ENCODE results near the gene CA12.

Gene CA12

DNA sequence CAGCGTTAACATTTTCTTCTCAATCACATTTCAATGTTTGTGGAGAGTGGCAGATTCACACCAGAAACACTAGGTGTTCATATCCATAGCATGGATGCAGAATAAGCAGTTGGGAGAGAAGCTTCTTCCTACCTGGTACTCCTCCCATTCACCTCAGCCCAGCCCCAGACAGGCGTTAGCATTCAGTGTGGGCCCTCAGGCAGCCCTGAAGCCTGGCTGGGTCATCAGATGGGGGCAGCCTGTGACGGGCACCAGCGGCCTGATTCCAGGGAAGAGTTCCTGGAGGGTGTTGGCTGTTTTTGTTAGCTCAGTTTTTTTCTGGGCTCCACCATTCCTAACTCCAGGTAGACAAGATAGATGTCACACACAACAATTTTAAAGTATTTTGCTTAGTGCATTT, 73.2 kb downstream of the CA12 start:
- DNase-seq (ENCODE audit: low read depth, low spot score) = no peak

GRCh38 chr15:63306492-63307073, 75.1 kb downstream of the CA12 start:
- no peak for DNase-seq (ENCODE audit: low read depth, low spot score)

DNA sequence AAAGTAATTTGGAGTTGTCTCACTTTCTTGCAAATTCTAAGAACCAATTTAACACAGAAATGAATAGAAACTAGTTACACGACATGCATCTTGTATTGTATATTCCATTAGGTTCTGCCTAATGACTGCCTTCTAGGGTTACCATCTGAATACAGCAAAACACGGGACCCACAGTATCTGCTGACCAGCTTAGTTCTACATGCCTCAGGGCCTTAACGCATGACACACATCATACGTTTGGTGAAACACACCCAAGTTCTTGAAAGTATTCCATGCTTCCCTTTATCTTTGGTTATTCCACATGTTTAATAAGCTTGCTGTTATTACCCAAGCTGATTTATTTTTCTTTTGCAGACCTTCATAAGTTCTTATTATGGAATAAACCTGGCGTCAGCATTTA, 76.4 kb downstream of the CA12 start:
- no peak for DNase-seq (ENCODE audit: low read depth, low spot score)

DNA sequence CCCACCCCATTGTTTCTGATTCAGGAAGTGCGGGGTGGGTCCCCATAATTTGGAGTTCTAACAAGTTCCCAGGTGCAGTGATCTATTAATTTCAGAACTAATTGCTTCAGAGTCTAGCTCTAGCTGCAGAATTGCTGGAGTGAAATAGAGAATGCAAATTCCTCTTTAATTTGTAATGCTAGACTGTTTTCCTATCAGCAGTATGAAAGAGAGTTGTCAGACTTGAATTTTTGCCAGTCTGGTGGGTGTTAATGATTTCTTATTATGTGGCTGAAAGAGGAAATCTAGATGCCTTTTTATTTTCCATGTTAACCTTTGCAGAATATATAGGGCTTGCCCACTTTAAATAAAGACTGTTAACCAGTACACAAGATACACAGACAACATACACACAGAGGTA, 80.6 kb downstream of the CA12 start:
- no peak for DNase-seq (ENCODE audit: low read depth, low spot score)

GRCh38 chr15:63299943-63300575, 81.6 kb downstream of the CA12 start:
- no peak for DNase-seq (ENCODE audit: low read depth, low spot score)

DNA sequence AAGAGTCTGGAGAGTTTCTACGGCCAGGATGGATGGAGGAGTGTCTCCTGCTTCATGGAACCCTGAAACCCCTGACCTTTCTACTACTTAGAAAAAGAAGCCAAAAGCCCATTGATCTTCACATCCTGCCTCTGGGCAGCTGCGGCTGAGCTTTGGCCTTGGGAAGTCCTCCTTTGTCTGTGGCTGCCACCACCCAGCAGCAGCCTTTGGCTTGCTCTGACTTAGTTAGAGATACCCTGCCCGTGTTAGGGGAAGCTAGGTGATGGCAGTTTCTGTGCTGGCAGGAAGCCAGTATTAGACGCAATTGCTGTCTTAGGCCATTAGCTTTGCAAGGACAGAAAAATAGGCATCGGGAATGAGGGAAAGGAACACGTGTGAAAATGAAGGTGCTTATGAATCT, 85.5 kb downstream of the CA12 start:
- DNase-seq (ENCODE audit: low read depth, low spot score) = no peak

DNA sequence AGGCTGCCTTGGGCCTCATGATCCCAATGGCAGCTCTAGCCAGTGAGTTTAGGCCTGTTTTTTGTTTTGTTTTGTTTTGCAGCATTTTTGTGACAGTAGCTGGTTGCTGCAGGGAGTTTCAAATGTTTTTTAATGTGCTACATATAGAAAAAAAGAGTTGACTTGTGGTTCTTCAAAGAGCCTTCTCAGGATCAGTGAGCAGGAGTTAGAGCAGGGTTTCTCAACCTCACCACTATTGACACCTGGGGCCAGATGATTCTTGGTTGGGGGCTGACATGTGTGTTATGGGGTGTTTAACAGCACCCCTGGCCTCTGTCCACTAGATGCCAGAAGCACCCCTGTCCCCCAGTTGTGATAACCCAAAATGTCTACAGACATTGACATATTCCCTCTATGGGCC, 86.3 kb downstream of the CA12 start:
- DNase-seq (ENCODE audit: low read depth, low spot score) = no peak

DNA sequence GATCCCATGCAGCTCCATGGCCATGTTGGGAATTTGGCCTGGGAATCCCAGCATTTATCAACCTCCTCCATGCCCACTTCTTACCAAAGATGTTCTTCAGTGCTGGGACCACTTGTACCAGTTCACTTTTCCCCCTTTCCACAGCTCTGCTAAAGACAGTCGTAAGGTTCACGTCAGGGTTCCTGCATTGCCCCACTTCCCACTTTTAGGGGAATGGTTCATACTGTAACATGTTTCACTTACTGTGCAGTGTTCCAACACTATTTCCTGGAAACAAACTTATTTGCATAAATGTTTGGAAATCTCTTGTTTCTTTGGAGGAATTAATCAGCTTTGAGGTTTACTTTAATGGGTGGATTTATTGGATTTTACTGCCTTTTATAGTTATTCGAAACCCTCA, 87.3 kb downstream of the CA12 start:
- DNase-seq (ENCODE audit: low read depth, low spot score) = no peak

- DNase-seq (ENCODE audit: low read depth, low spot score) = no peak
Measured at GRCh38 chr15:63292771-63293170, 88.9 kb downstream of the CA12 start.

- DNase-seq (ENCODE audit: low read depth, low spot score) = no peak
Measured at GRCh38 chr15:63292241-63292640, 89.4 kb downstream of the CA12 start.

DNA sequence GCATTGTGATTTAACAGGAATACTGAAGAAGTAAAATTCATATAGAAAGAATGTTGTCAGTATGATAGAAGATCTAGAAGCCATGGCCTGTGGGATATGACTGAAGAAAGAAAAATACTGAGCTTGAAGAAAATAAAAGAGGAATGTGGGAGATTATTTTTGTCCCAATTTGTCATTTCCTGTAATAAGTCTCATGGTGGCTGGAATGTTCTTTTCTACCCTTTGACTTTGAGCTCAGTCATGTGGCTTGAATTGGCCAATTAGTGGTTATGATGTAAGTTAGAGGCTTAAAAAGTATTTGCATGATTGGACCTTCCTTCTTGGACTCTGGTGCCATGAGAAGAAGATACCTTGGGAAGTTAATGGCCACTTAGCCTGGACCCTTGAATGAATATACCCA, 90.1 kb downstream of the CA12 start:
- DNase-seq (ENCODE audit: low read depth, low spot score) = peak; percentile 76

- no peak for DNase-seq (ENCODE audit: low read depth, low spot score)
Measured at GRCh38 chr15:63288778-63289378, 92.8 kb downstream of the CA12 start.

- no peak for DNase-seq (ENCODE audit: low read depth, low spot score)
Measured at GRCh38 chr15:63288342-63288741, 93.3 kb downstream of the CA12 start.

DNA sequence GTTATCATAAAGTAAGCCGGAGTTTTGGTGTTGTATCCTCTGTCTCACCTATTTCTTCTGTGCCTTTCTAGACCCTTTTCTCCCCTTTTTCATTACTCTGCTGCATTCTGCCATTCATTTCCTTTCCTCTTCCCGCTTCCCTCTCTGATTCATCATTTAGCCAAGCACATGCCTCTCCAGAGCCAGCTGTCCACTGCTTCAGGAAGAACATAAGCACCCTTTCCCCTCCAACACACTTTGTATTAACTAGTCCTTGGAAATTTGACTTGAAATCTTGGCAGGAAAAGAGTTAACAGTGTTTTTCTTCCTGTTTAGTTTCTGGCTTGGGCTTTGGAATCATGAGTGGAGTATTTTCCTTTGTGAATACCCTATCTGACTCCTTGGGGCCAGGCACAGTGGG, 94.5 kb downstream of the CA12 start:
- no peak for DNase-seq (ENCODE audit: low read depth, low spot score)

GRCh38 chr15:63284335-63284734, 97.3 kb downstream of the CA12 start:
- DNase-seq (ENCODE audit: low read depth, low spot score) = no peak

- DNase-seq (ENCODE audit: low read depth, low spot score) = no peak
Measured at GRCh38 chr15:63283126-63283525, 98.5 kb downstream of the CA12 start.

DNA sequence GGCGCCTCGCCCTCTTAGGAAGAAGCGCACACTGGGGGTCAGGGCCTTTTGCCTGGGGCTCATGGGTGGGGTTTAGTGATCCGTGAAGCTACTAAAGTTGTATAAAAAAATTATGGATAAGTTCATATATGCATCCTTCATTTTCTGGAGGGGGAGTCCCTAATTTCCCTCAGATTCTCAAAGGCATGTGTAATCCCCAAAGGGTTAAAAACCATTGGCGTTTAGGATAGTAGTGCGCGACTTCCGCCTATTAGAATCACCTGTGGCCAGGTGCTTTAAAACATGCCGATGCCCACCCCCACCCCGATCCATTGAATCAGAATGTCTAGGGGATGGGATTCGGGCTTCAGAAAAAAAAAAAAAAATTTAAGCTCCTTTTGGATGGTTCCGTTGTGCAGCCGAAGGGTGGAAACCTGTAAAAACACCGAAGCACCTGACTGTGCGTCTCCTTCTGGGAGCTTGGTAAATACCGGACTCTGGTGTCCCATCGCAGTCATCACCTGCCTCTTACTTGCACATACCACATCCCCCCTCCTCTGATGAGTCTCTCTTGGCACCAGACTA, 103.7 kb downstream of the CA12 start:
- DNase-seq (ENCODE audit: low read depth, low spot score) = no peak

- DNase-seq (ENCODE audit: low read depth, low spot score) = no peak
Measured at GRCh38 chr15:63277038-63277892, 104.4 kb downstream of the CA12 start, which contains the start of gene APH1B. Gene APH1B (plus strand): TSS chr15:63277605. CDS start chr15:63277624, 19 bp downstream.

GRCh38 chr15:63276342-63277037, 105.2 kb downstream of the CA12 start:
- DNase-seq (ENCODE audit: low read depth, low spot score) = no peak

DNA sequence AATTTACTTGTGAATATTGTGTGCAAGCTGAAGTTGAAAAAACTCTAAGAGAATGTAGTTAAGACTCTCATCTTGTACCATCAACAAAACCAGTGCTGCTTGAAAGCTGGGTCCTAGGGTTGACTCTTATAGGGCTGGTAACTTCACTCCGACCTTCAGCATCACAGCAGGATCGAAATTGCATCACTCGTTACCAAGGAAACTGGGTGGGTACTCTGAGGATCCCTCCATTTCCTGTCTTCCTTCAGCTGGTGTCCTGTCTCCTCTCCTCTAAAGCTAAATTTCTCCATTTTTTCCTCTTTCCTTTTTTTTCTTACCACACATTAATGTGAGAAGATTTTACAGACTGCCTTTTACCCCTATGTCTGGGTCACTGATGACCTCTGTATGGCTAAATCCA, 107.2 kb downstream of the CA12 start:
- DNase-seq (ENCODE audit: low read depth, low spot score) = no peak

Data from smooth muscle cell of the brain vasculature (primary cell).